Neural crest cell (in vitro differentiated cells): Measurements from ENCODE around the gene PDLIM3. TPM values are rescaled to one million over a fixed set of nuclear protein-coding genes. Genes with fewer than 3 reads are reported as not detected.

Experiments
- DNase-seq: peaks from one replicate; pipeline ENCODE4 v3.0.0; 2021; ENCODE audit warnings: low read depth, mixed read lengths, low spot score
- H3K27ac Mint-ChIP-seq: one replicate; pipeline ENCODE4 v1.8.0; 2021; ENCODE audit warnings: mild to moderate bottlenecking, mixed read lengths; ENCODE audit not compliant: unreplicated experiment
- H3K27me3 Mint-ChIP-seq: 2 replicates; pipeline ENCODE4 v1.8.0; 2021; ENCODE audit warnings: low read depth, mild to moderate bottlenecking, mixed read lengths
- H3K36me3 Mint-ChIP-seq: 2 replicates; pipeline ENCODE4 v1.8.0; 2021; ENCODE audit warnings: low read depth, mild to moderate bottlenecking, mixed read lengths
- H3K4me1 Mint-ChIP-seq: 2 replicates; pipeline ENCODE4 v1.8.0; 2021; ENCODE audit warnings: mixed read lengths
- H3K4me3 Mint-ChIP-seq: one replicate; pipeline ENCODE4 v1.8.0; 2021; ENCODE audit warnings: mild to moderate bottlenecking, mixed read lengths
- H3K9me3 Mint-ChIP-seq: 2 replicates; pipeline ENCODE4 v1.8.0; 2021; ENCODE audit warnings: mixed read lengths
- total RNA-seq: library from RNA; stranded (reverse); gene quantifications from 2 replicates; pipeline ENCODE4 v1.2.1, GENCODE V29; 2021
- TF ChIP-seq, protein P1 (sequence below): fragments of 200-600 bp; sonication (generic); conservative IDR thresholded peaks from 2 replicates; pipeline ENCODE4 v1.5.0; 2021; ENCODE audit warnings: antibody characterized with exemption, mild to moderate bottlenecking

The PDLIM3 gene
- total RNA-seq, 1 donor from 2014 or later: 2.3 TPM

DNA sequence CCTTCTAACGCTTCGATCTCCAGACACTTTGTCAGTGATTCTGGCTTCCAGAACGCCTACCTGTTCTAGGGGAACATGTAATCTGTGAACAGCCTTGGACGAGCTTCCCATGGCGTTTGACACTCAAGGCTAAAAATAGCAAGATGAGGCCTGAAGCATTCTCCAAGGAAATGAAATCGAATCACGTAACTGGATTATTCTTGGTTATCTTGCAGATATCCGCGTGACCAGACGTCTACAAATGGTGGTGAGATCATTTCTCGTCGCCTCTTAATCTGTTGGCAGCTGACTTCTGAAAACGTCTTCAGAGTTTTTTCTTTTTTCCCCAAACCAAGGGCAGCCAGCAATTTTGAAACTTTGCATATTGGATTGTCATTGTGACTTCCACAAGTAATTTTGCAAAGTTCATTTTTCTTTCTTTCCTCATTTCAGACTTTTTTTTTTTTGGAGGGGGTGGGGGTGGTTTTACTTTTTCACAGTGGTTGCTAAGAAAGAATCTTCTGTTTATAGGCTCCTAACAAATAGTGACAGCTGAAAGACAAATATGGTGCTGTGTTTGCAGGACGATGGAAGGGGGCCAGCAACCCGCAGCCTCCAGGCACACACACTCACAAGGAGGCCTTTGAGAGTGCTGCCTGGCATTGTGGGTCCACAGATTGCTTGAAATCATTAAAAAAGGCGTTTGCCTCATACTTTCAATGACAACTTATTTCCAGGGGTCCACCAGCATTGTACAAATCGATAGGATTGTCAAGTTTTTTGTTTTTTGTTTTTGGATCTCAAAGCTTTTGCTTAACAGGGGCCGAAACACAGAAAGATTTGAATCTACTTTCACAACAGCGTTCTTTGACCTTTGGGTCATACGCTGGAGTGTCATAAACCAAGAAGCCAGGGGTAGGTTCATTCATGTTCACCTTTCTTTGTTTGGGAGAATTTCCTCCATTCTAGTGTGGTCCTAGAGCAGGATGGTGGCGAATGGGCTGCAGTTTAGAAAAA, 32.4 kb upstream of the PDLIM3 start:
- Mint-ChIP-seq H3K4me3 (peak overlapping the region; percentile 61), H3K4me1 (peaks cover 49% of the 10 kb centered on the region), H3K9me3 (peaks cover 3% of the 10 kb centered on the region), H3K27me3 (no peaks in the 10 kb centered on the region), H3K27ac (peak overlapping the region; percentile 97), H3K36me3 (peaks cover 3% of the 10 kb centered on the region)
- TF ChIP-seq, protein P1, sequence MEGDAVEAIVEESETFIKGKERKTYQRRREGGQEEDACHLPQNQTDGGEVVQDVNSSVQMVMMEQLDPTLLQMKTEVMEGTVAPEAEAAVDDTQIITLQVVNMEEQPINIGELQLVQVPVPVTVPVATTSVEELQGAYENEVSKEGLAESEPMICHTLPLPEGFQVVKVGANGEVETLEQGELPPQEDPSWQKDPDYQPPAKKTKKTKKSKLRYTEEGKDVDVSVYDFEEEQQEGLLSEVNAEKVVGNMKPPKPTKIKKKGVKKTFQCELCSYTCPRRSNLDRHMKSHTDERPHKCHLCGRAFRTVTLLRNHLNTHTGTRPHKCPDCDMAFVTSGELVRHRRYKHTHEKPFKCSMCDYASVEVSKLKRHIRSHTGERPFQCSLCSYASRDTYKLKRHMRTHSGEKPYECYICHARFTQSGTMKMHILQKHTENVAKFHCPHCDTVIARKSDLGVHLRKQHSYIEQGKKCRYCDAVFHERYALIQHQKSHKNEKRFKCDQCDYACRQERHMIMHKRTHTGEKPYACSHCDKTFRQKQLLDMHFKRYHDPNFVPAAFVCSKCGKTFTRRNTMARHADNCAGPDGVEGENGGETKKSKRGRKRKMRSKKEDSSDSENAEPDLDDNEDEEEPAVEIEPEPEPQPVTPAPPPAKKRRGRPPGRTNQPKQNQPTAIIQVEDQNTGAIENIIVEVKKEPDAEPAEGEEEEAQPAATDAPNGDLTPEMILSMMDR: no peak
- DNase-seq: peak; percentile 18

DNA sequence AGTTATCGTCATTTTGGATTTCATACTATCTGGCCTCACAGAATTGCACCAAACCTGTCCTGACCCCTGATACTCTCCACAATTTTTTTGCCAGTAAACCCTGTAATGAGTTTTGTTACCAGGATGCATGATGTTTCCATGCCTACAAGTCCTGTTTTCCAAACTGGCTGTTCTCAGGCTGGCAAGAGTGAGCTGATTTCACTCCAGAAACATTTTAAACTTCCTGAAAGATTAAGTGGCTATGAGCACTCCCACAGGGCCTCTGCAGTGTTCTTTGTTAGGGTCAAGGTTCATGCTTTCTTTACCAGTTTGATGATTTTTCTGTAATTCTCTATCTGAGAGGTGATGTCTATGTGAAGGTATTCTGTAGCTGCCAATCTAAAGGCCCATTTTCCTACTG, 31.7 kb upstream of the PDLIM3 start:
- Mint-ChIP-seq H3K27ac (peak overlapping the region; percentile 97), H3K4me3 (peak overlapping the region; percentile 61)

DNA sequence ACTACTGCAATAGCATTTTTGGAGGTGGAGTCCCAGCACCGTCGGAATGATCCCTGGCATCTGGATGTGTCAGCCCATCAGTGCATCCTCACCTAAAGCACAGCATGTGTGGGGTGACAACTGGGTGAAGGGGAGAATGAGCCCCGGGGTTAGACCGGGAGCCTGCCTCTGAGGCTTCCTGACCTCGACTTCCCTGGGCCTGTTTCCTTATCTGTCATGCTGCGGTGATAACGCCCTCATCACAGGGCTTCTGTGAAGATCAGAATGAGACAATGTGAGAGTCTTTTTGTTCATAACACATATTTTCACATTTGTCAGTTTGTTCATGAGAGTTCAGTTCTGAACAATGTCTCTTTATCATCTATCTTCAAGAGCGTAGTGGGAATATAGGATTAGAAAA, 31.1 kb upstream of the PDLIM3 start:
- TF ChIP-seq, protein P1: no peak
- peak overlapping the region; percentile 13 for H3K27ac Mint-ChIP-seq
- no peak overlapping the region for H3K4me3 Mint-ChIP-seq
- H3K4me1 Mint-ChIP-seq: peaks cover 49% of the 10 kb centered on the region
- no peak for DNase-seq
- peaks cover 3% of the 10 kb centered on the region for H3K36me3 Mint-ChIP-seq
- H3K27me3 Mint-ChIP-seq: no peaks in the 10 kb centered on the region
- peaks cover 3% of the 10 kb centered on the region for H3K9me3 Mint-ChIP-seq

More for the DNA sequence above, 31.7 kb upstream of the PDLIM3 start:
- TF ChIP-seq, protein P1: no peak
- Mint-ChIP-seq H3K27me3 (no peaks in the 10 kb centered on the region), H3K4me1 (peaks cover 49% of the 10 kb centered on the region), H3K36me3 (peaks cover 3% of the 10 kb centered on the region), H3K9me3 (peaks cover 3% of the 10 kb centered on the region)
- DNase-seq: no peak

DNA sequence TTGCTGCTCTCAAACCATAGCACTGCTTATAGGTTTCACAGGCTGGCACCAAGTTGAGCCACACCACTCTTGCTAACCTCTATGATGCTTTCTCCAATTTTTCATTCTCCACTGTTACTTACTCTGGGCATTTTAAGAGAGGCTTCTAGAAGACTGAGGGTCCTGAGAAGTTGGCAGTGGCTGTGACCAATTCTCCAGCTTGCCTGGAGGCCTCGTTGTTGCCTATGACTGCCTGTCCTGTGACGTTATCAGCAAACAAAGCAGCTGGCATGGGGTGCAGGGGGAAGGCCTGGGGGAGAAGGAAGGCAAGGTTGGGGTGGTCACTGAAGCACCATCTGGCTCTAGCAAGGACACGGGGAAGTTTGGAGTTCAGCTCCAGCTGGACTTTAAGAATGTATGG, 30.4 kb upstream of the PDLIM3 start:
- no peak overlapping the region for H3K4me3 Mint-ChIP-seq
- peaks cover 3% of the 10 kb centered on the region for H3K9me3 Mint-ChIP-seq
- TF ChIP-seq, protein P1: no peak
- no peak overlapping the region for H3K27ac Mint-ChIP-seq
- no peaks in the 10 kb centered on the region for H3K27me3 Mint-ChIP-seq
- DNase-seq: no peak
- peaks cover 3% of the 10 kb centered on the region for H3K36me3 Mint-ChIP-seq
- H3K4me1 Mint-ChIP-seq: peaks cover 48% of the 10 kb centered on the region

DNA sequence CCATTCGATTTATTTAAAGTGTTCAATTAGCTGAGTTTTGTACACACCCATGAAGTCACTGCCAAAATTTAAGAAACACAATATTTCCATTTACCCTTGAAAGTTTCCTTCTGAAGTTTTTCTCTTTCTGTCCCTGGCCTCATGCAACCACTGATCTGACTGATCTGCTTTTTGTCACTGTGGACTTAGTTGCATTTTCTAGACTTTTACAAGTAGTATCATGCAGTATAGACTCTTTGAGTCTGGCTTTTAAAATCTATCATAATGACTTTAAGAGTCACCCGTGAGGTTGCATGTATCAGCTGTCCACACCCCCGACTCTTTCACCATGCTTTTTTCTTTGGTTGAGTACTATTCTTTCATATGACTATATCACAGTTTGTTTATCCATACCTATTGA, 29.0 kb upstream of the PDLIM3 start:
- Mint-ChIP-seq H3K4me1 (peaks cover 36% of the 10 kb centered on the region), H3K27ac (no peak overlapping the region), H3K4me3 (no peak overlapping the region), H3K27me3 (no peaks in the 10 kb centered on the region), H3K36me3 (peaks cover 3% of the 10 kb centered on the region), H3K9me3 (peaks cover 3% of the 10 kb centered on the region)
- DNase-seq: no peak
- TF ChIP-seq, protein P1: no peak
